Breast epithelium (tissue), 4 donors: ENCODE measurements around the gene MYD88. TPM values are rescaled to one million over a fixed set of nuclear protein-coding genes. Genes with fewer than 3 reads are reported as not detected.

Source experiments
- DNase-seq, 2 donors: peaks; one replicate each; pipeline ENCODE4 v3.0.0-alpha.2; 2019; ENCODE audit warnings: low spot score in 2 of 2
- H3K27ac ChIP-seq, 2 donors: fragments of 200-600 bp; sonication (generic) in 1 of 2; one replicate each; pipeline ENCODE4 v1.5.1; 2016 to 2019; ENCODE audit warnings: mild to moderate bottlenecking in 1 of 2
- H3K27me3 ChIP-seq, 2 donors: fragments of 200-600 bp; sonication (generic) in 1 of 2; one replicate each; pipeline versions ENCODE4 v1.5.1 to v1.6.0; 2017 to 2019; ENCODE audit warnings: control low read depth in 1 of 2, mild to moderate bottlenecking in 1 of 2
- H3K36me3 ChIP-seq: fragments of 200-600 bp; one replicate; pipeline ENCODE4 v1.5.1; 2019
- H3K4me1 ChIP-seq, 2 donors: fragments of 200-600 bp; sonication (generic); one replicate each; pipeline ENCODE4 v1.5.1; 2016 to 2019; ENCODE audit warnings: control low read depth in 1 of 2
- H3K4me3 ChIP-seq, 3 donors: fragments of 200-600 bp; sonication (generic); 1 replicate in 2 of 3; 2 replicates in 1 of 3; pipeline ENCODE4 v1.5.1; 2016 to 2019; ENCODE audit warnings: mild to moderate bottlenecking in 3 of 3, moderate library complexity in 2 of 3
- H3K9me3 ChIP-seq, 2 donors: fragments of 200-600 bp; sonication (generic) in 1 of 2; one replicate each; pipeline ENCODE4 v1.5.1; 2016 to 2019; ENCODE audit warnings: control low read depth in 1 of 2
- POLR2A ChIP-seq: fragments of 450-650 bp; IDR thresholded peaks from one replicate; pipeline ENCODE4 v1.6.1; 2016; ENCODE audit warnings: antibody characterized with exemption, mild to moderate bottlenecking, moderate library complexity
- POLR2AphosphoS5 ChIP-seq, 3 donors: sonication (generic); formaldehyde crosslinking; IDR thresholded peaks; one replicate each; pipeline ENCODE4 v1.6.1; 2017; ENCODE audit warnings: antibody characterized with exemption in 3 of 3
- intact Hi-C: fragments of 100-400 bp; cut with DNase I; formaldehyde crosslinking; loops from one replicate; pipeline ENCODE4 v1.15.1; 2023; ENCODE audit warnings: low total_unique reads
- total RNA-seq, 3 donors: library from RNA; depleted of rRNA; stranded (reverse); fragments of >200 nt; gene quantifications; one replicate each; pipeline ENCODE4 v1.1.0, GENCODE V29; 2016
- TF ChIP-seq, protein P1 (sequence below), 3 donors: fragments of 450-650 bp; IDR thresholded peaks; one replicate each; pipeline ENCODE4 v1.5.1; 2016 to 2017; ENCODE audit warnings: antibody characterized with exemption in 3 of 3, mild to moderate bottlenecking in 3 of 3, moderate library complexity in 3 of 3

MYD88 gene
- total RNA-seq, 3 donors from 2014 or later = 33.4 to 36.0 (median 35.3) TPM

GRCh38 chr3:38173834-38174418, 35.5 kb downstream of the MYD88 start:
- H3K27ac ChIP-seq = no peak overlapping the region
- intact Hi-C loops = loop anchor here (10.0 kb wide), 1 partner anchor 61 kb away; no protein-coding TSS in a partner anchor
- no peaks in the 10 kb centered on the region for H3K9me3 ChIP-seq
- TF ChIP-seq POLR2A (no peak), POLR2AphosphoS5 (IDR thresholded peaks at IDR 0.05) (no peak)
- TF ChIP-seq, protein P1, sequence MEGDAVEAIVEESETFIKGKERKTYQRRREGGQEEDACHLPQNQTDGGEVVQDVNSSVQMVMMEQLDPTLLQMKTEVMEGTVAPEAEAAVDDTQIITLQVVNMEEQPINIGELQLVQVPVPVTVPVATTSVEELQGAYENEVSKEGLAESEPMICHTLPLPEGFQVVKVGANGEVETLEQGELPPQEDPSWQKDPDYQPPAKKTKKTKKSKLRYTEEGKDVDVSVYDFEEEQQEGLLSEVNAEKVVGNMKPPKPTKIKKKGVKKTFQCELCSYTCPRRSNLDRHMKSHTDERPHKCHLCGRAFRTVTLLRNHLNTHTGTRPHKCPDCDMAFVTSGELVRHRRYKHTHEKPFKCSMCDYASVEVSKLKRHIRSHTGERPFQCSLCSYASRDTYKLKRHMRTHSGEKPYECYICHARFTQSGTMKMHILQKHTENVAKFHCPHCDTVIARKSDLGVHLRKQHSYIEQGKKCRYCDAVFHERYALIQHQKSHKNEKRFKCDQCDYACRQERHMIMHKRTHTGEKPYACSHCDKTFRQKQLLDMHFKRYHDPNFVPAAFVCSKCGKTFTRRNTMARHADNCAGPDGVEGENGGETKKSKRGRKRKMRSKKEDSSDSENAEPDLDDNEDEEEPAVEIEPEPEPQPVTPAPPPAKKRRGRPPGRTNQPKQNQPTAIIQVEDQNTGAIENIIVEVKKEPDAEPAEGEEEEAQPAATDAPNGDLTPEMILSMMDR (IDR thresholded peaks at IDR 0.05) = no peak
- no peak for DNase-seq
- H3K36me3 ChIP-seq = no peaks in the 10 kb centered on the region
- H3K4me3 ChIP-seq = no peak overlapping the region
- H3K4me1 ChIP-seq = no peaks in the 10 kb centered on the region
- H3K27me3 ChIP-seq = no peaks in the 10 kb centered on the region

GRCh38 chr3:38177181-38177580, 38.7 kb downstream of the MYD88 start:
- TF ChIP-seq POLR2AphosphoS5 (IDR thresholded peaks at IDR 0.05) (no peak), POLR2A (no peak)
- TF ChIP-seq, protein P1 (IDR thresholded peaks at IDR 0.05) = no peak
- H3K36me3 ChIP-seq = no peaks in the 10 kb centered on the region
- no peaks in the 10 kb centered on the region for H3K27me3 ChIP-seq
- H3K4me1 ChIP-seq = no peaks in the 10 kb centered on the region
- H3K9me3 ChIP-seq = no peaks in the 10 kb centered on the region
- intact Hi-C loops = loop anchor here (10.0 kb wide), 1 partner anchor 58 kb away; no protein-coding TSS in a partner anchor
- H3K27ac ChIP-seq = no peak overlapping the region
- H3K4me3 ChIP-seq = no peak overlapping the region
- DNase-seq = no peak

DNA sequence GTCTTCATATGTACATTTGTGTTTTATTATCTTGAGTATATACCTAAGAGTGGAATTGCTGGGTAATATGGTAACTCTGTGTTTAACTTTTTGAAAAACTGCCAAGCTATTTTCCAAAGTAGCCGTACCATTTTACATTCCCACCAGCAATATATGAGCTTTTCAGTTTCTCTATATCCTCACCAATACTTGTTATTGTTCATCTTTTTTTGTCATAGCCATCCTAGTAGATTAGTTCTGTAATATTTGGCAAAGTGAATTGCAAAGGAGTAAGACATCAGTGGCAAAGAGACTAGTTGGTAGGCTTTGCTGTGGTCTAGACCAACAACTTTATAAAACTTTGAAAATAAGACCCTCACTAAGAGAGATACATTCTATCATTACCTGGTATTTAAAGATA, 48.3 kb downstream of the MYD88 start:
- no peak overlapping the region for H3K4me3 ChIP-seq
- no peak for DNase-seq
- no peaks in the 10 kb centered on the region for H3K27me3 ChIP-seq
- H3K4me1 ChIP-seq = no peaks in the 10 kb centered on the region
- intact Hi-C loops = no loop called here
- H3K27ac ChIP-seq = no peak overlapping the region
- H3K9me3 ChIP-seq = no peaks in the 10 kb centered on the region
- no peaks in the 10 kb centered on the region for H3K36me3 ChIP-seq
- no peak for TF ChIP-seq POLR2AphosphoS5 (IDR thresholded peaks at IDR 0.05)
- TF ChIP-seq, protein P1 (IDR thresholded peaks at IDR 0.05) = no peak
- TF ChIP-seq POLR2A = no peak

- Histone ChIP-seq H3K27me3 (no peaks in the 10 kb centered on the region), H3K27ac (no peak overlapping the region), H3K4me3 (no peak overlapping the region), H3K36me3 (no peaks in the 10 kb centered on the region), H3K4me1 (no peaks in the 10 kb centered on the region), H3K9me3 (no peaks in the 10 kb centered on the region)
- no peak for DNase-seq
- no peak for TF ChIP-seq POLR2AphosphoS5 (IDR thresholded peaks at IDR 0.05)
- TF ChIP-seq, protein P1 (IDR thresholded peaks at IDR 0.05) = no peak
- no peak for TF ChIP-seq POLR2A
- intact Hi-C loops = no loop called here
Measured at GRCh38 chr3:38190481-38190881, 52.0 kb downstream of the MYD88 start.

Other genes starting within 250 kb of the MYD88 start
- 10 to 100 TPM; 11.0 to 17.4 (median 15.4) TPM for gene VILL, start 147.9 kb upstream of the MYD88 start, total RNA-seq
- 10 to 100 TPM; 17.0 to 36.2 (median 23.4) TPM for gene PLCD1, start 109.0 kb upstream of the MYD88 start, total RNA-seq
- 1 to 10 TPM in 2 of 3 donors, under 1 TPM in 1; 0.98 to 2.0 (median 1.1) TPM for gene DLEC1, start 99.5 kb upstream of the MYD88 start, total RNA-seq
- gene ACAA1, start 1.5 kb upstream of the MYD88 start, total RNA-seq = 10 to 100 TPM; 69.2 to 87.5 (median 83.9) TPM
- 10 to 100 TPM; 29.0 to 41.6 (median 33.1) TPM for gene OXSR1, start 26.9 kb downstream of the MYD88 start, total RNA-seq
- gene SLC22A13, start 127.2 kb downstream of the MYD88 start, total RNA-seq = under 1 TPM in 2 of 3 donors, not detected in 1; 0.48 to 0.59 TPM
- gene SLC22A14, start 143.6 kb downstream of the MYD88 start, total RNA-seq = under 1 TPM in 1 of 3 donors, not detected in 2; 0.29 TPM
- gene XYLB, start 208.1 kb downstream of the MYD88 start, total RNA-seq = 1 to 10 TPM; 5.2 to 7.9 (median 6.7) TPM